Measurements from ENCODE around the gene TMEM202.
"Not testable (repeated sequence)": the region's sequence is repeated elsewhere in the genome, so short reads cannot be mapped to it uniquely, and the experiment has no call there.

Gene TMEM202

GRCh38 chr15:72402726-72403125 is 4.6 kb downstream of the TMEM202 start:
- no peak for DNase-seq (ENCODE audit: low read depth in 2 of 2)

DNA sequence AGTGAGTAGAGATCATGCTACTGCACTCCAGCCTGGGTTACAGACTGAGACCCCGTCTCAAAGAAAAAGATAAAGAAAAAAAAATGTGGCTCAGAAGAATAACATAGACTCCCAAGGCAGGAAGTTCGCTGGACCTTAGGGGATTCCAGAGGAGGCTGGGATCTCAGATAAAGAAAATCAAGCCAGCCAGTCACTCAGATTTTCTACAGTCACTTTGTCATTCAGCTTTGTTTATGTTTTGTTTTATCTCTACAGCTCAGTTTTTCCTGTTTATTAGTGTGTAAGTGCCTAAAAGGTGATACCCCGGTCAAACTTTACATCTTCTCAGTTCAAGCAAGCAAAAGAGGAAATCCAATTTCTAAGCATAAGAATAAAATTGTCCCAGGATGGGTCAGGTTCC is 6.3 kb downstream of the TMEM202 start:
- DNase-seq (ENCODE audit: low read depth in 2 of 2) = no peak

DNA sequence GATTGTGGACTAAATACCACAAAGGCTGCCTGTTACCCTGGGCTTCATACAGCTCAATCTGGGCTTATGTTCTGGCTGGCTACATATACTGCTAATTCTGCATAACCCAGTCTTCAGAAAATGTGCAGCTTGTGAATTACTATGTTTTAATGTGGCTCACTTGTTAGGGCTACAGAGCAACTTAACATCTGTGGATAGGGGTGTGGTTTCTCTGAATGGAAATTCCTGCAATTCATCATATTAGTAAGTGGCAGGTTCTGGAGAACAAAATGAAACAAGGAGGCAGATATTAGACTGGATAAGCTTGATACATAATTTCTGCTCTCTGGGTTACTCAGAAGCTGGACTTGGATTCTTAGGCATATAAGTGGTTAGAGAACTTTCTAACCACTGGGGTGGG is 6.7 kb downstream of the TMEM202 start:
- no peak for DNase-seq (ENCODE audit: low read depth in 2 of 2)

GRCh38 chr15:72406936-72407335 is 8.8 kb downstream of the TMEM202 start:
- no peak for DNase-seq (ENCODE audit: low read depth in 2 of 2)

- DNase-seq (ENCODE audit: low read depth in 2 of 2) = no peak
These were observed 13.0 kb downstream of the TMEM202 start for GRCh38 chr15:72411111-72411510.

DNA sequence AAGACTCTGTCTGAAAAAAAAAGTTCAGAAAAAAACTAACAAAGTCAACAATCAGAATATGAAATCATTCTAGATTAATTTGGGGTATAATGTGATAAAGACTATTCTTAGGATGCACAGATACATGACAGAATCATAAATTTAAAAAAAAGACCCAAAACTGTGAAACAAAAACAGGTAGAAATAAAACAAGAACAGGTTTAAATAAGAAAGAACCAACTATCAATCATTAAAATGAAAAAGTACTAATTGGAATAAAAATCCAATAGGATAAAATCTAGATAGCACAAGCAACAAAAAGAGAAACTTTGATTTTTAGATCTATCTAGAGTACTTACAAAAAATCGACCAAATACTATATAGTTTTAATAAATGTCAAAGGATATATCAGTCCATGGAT is 13.4 kb downstream of the TMEM202 start:
- DNase-seq (ENCODE audit: low read depth in 2 of 2) = no peak

GRCh38 chr15:72413337-72413736 is 15.2 kb downstream of the TMEM202 start:
- DNase-seq (ENCODE audit: low read depth in 2 of 2) = not testable (repeated sequence)

GRCh38 chr15:72415304-72415703 is 17.2 kb downstream of the TMEM202 start:
- DNase-seq (ENCODE audit: low read depth in 2 of 2) = no peak

- not testable (repeated sequence) for DNase-seq (ENCODE audit: low read depth in 2 of 2)
These were observed 21.7 kb downstream of the TMEM202 start for GRCh38 chr15:72419768-72420167.

GRCh38 chr15:72420576-72420975 is 22.5 kb downstream of the TMEM202 start:
- no peak for DNase-seq (ENCODE audit: low read depth in 2 of 2)

DNA sequence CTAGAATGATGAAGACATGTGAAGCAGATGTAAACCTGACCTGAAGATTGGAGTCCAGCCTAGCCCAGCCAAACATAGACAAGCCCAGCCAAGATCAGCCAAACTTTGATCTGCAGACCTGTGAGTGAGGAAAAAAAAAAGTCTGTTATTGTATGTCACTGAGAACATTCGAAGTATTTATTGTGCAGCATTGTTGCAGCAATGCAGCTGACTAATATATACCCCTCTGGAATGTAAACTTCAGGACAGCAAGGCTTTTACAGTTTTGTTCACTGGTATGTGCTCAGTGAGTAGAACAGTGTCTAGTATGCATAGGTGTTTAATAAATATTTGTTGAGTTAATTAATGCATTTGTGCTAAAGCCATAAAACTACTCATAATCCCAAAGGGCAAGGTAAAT is 23.4 kb downstream of the TMEM202 start:
- DNase-seq (ENCODE audit: low read depth in 2 of 2) = no peak

- no peak for DNase-seq (ENCODE audit: low read depth in 2 of 2)
These were observed 25.2 kb downstream of the TMEM202 start for GRCh38 chr15:72423256-72423655.

GRCh38 chr15:72426753-72427152 is 28.6 kb downstream of the TMEM202 start:
- no peak for DNase-seq (ENCODE audit: low read depth in 2 of 2)

DNA sequence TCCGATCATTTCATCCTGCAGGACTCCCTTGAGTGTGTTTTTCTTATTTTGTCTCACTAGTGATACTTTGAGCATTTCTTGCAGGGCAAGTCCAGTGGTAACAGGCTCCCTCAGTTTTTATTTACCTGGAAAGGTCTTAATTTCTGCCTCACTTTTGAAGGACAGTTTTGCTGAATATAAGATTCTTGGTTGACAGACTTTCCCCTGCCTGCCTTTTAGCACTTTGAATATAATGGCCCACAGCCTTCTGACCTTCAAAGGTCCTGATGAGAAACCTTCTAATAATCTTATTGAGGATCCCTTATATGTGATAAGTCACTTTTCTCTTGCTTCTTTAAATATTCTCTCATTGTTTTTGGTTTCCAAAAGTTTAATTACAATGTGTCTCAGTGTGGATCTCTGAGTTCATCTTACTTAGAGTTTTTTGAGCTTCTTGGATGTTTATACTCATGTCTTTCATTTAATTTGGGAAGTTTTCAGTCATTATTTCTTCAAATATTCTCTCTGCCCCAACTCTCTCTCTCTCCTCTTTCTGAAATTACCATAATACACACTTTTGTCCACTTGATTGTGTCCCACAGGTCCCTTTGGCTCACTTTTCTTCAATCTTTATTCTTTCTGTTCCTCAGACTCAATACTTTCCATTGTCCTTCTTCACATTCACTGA is 39.7 kb downstream of the TMEM202 start:
- DNase-seq (ENCODE audit: low read depth in 2 of 2) = no peak

- DNase-seq (ENCODE audit: low read depth in 2 of 2) = not testable (repeated sequence)
These were observed 44.7 kb downstream of the TMEM202 start for GRCh38 chr15:72442848-72443247.

- no peak for DNase-seq (ENCODE audit: low read depth in 2 of 2)
These were observed 47.3 kb downstream of the TMEM202 start for GRCh38 chr15:72445426-72445825.

- DNase-seq (ENCODE audit: low read depth in 2 of 2) = no peak
These were observed 52.7 kb downstream of the TMEM202 start for GRCh38 chr15:72450805-72451204.

DNA sequence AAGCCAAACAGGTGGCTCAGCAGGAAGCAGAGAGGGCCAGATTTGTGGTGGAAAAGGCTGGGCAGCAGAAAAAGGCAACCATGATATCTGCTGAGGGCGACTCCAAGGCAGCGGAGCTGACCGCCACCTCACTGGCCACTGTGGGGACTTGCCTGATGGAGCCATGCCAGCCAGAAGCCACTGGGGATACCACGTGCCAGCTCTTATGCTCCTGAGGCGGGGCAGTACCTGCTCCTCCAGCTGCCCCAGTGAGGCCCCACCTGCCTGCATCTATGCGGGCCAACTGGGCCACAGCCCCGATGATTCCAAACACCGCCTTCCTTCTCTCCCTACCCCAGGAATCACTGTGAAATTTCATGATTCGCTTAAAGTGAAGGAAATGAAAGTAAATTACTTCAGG is 53.1 kb downstream of the TMEM202 start:
- DNase-seq (ENCODE audit: low read depth in 2 of 2) = no peak

DNA sequence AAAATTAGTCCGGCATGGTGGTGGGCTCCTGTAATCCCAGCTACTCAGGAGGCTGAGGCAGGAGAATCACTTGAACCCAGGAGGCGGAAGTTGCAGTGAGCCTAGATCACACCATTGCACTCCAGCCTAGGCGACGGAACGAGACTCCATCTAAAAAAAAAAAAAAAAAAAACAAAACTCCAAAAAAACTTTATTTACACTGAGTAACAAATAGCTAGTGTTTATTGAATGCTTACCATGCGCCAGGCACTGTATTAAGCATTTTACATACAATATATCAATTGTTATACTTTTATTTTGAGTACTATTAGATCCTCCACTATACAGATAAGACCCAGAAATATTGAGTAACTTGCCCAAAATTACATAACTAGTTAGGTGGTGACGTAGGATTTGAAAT is 58.6 kb downstream of the TMEM202 start:
- no peak for DNase-seq (ENCODE audit: low read depth in 2 of 2)

All from stimulated activated CD8-positive, alpha-beta memory T cell treated with anti-CD3 and anti-CD28 coated beads, Interleukin-2, amount 100 ng/mL, for 1 hour (primary cell).